Suprapubic skin (tissue), 4 donors: Measurements from ENCODE around the gene MRPL10.

Experiments used
- CTCF ChIP-seq, 2 donors: fragments of 200-600 bp in 1 of 2; fragments of 450-650 bp in 1 of 2; sonication (generic) in 1 of 2; IDR thresholded peaks; one replicate each; pipeline ENCODE4 v1.5.1; 2016 to 2019; ENCODE audit warnings: antibody characterized with exemption in 2 of 2, mild to moderate bottlenecking in 1 of 2, moderate library complexity in 1 of 2
- EP300 ChIP-seq: sonication (generic); formaldehyde crosslinking; IDR thresholded peaks from one replicate; pipeline ENCODE4 v1.6.1; 2017; ENCODE audit warnings: antibody characterized with exemption
- POLR2A ChIP-seq, 2 donors: fragments of 450-650 bp; IDR thresholded peaks; one replicate each; pipeline ENCODE4 v1.6.1; 2017; ENCODE audit warnings: antibody characterized with exemption in 2 of 2, mild to moderate bottlenecking in 2 of 2, moderate library complexity in 2 of 2
- POLR2AphosphoS5 ChIP-seq, 3 donors: sonication (generic); formaldehyde crosslinking; IDR thresholded peaks; one replicate each; pipeline ENCODE4 v1.6.1; 2017; ENCODE audit warnings: antibody characterized with exemption in 3 of 3

DNA sequence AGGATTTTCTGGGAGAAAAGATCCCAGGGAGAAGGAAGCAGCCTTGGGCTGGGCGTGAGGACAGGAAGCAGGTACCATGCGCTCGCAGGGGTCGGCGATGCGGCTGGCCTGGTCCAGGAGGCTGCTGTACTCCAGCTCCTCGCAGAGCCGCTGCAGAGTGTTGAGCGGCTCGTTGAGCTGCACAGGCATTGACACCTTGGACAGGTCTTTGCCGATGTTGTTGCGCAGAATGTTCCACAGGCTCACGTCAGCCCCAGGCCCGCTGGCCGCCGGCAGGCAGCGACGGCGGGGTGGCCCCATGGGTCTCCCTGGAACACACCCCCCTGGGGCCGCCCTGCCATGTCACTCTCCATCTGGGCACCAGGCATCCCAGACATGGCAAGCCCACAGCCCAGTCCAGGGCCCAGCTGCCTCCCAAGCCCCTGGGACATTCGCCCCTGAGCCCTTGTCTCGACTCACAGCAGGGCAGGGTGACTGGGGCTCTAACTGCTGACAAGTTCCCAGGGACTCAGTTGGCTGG lies 17.8 kb downstream of the MRPL10 start:
- TF ChIP-seq POLR2A (IDR thresholded peaks at IDR 0.05) = no peak
- TF ChIP-seq CTCF (IDR thresholded peaks at IDR 0.05) = no peak
- TF ChIP-seq POLR2AphosphoS5 (IDR thresholded peaks at IDR 0.05) = no peak
- no peak for TF ChIP-seq EP300
